Measurements from ENCODE around the gene CCDC12.

GRCh38 chr3:46986055-46986730 lies 9.6 kb upstream of the CCDC12 start:
- TF ChIP-seq CTCF (IDR thresholded peaks at IDR 0.05) = no peak
- no peak for TF ChIP-seq POLR2A (IDR thresholded peaks at IDR 0.05)

All from adrenal gland (tissue), 5 donors.